ENCODE measurements around the gene STARD9. TPM values are rescaled to one million over a fixed set of nuclear protein-coding genes. Genes with fewer than 3 reads are reported as not detected.

STARD9 gene
- total RNA-seq, 6 experiments from 2014 or later = 0.70 to 3.1 (median 1.5) TPM

DNA sequence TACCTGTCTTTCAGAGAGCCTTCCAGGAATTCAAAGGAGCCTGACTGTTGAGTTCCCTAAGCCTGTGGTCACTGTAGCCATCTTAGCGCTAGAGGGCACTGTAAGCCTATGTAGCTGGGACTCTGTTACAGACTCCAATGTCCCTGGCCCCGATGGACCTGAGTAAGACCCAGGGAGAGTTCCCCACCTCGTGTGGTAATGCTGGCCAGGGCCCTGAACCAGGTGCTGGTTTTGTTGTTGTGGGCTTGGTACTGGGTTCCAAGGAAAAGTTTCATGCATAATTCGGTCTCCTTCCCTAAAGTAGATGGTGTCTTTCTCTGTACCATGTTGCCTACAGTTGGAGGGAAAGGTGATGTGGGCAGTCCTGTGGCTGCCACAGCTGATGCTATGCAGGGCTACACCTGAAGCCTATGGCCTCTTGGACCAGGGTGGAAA, 129.1 kb downstream of the STARD9 start:
- H3K9me3 ChIP-seq = no peaks in the 10 kb centered on the region
- ATAC-seq (peak; percentile 97 to 100 (median 99)), DNase-seq (peak in 2 of 3 donors; percentile 56 to 71)
- no peaks in the 10 kb centered on the region for H3K4me1 ChIP-seq
- H3K27me3 ChIP-seq = no peaks in the 10 kb centered on the region
- TF ChIP-seq CTCF (IDR thresholded peaks at IDR 0.05) = peak; percentile 85 to 92 (median 88)
- no peak for TF ChIP-seq POLR2A (IDR thresholded peaks at IDR 0.05)
- H3K27ac ChIP-seq = no peak overlapping the region
- no peaks in the 10 kb centered on the region for H3K36me3 ChIP-seq
- H3K4me3 ChIP-seq = no peak overlapping the region
- 19% methylated on average over 4 of the region's 4 CpGs for WGBS (ENCODE audit: insufficient coverage, low coverage, low lambda C conversion rate, missing lambda C conversion rate)
- intact Hi-C loops (cut with DNase I) = loop anchor here in 1 of 2 donors (10.0 kb wide), 1 partner anchor 220 kb away; the partner anchor contains the start of gene TTBK2

DNA sequence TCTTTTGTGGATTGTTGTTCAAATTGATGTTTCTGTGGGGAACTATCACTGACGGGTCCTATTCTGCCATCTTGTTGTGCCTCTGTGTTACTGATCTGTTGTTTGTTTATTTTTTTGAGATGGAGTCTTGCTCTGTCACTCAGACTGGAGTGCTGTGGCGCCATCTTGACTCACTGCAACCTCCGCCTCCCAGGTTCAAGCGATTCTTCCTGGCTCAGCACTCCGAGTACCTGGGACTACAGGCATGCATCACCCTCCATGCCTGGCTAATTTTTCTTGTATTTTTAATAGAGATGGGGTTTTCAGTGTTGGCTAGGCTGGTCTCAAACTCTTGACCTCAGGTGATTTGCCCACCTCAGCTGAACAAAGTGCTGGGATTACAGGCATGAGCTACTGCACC, 129.9 kb downstream of the STARD9 start:
- no peak for TF ChIP-seq POLR2A (IDR thresholded peaks at IDR 0.05)
- no peak for TF ChIP-seq CTCF (IDR thresholded peaks at IDR 0.05)
- no peaks in the 10 kb centered on the region for H3K27me3 ChIP-seq
- ATAC-seq = no peak
- DNase-seq = no peak
- H3K4me1 ChIP-seq = no peaks in the 10 kb centered on the region
- no peak overlapping the region for H3K4me3 ChIP-seq
- 95% methylated on average over 5 of the region's 5 CpGs for WGBS (ENCODE audit: insufficient coverage, low coverage, low lambda C conversion rate, missing lambda C conversion rate)
- intact Hi-C loops (cut with DNase I) = loop anchor here in 1 of 2 donors (10.0 kb wide), 1 partner anchor 219 kb away; the partner anchor contains the start of gene TTBK2
- no peak overlapping the region for H3K27ac ChIP-seq
- no peaks in the 10 kb centered on the region for H3K36me3 ChIP-seq
- H3K9me3 ChIP-seq = no peaks in the 10 kb centered on the region

- 66% methylated on average over 2 of the region's 2 CpGs for WGBS (ENCODE audit: insufficient coverage, low coverage, low lambda C conversion rate, missing lambda C conversion rate)
- no peak for TF ChIP-seq POLR2A (IDR thresholded peaks at IDR 0.05)
- TF ChIP-seq CTCF (IDR thresholded peaks at IDR 0.05) = no peak
- no peaks in the 10 kb centered on the region for H3K9me3 ChIP-seq
- no peaks in the 10 kb centered on the region for H3K36me3 ChIP-seq
- no peaks in the 10 kb centered on the region for H3K27me3 ChIP-seq
- no peak overlapping the region for H3K4me3 ChIP-seq
- intact Hi-C loops (cut with DNase I) = loop anchor here in 1 of 2 donors (10.0 kb wide), 1 partner anchor 218 kb away; the partner anchor contains the start of gene TTBK2
- H3K27ac ChIP-seq = no peak overlapping the region
- DNase-seq (no peak), ATAC-seq (peak in 1 of 4 donors; percentile 65)
- H3K4me1 ChIP-seq = no peaks in the 10 kb centered on the region
Measured at GRCh38 chr15:42707068-42707467, 131.7 kb downstream of the STARD9 start.

DNA sequence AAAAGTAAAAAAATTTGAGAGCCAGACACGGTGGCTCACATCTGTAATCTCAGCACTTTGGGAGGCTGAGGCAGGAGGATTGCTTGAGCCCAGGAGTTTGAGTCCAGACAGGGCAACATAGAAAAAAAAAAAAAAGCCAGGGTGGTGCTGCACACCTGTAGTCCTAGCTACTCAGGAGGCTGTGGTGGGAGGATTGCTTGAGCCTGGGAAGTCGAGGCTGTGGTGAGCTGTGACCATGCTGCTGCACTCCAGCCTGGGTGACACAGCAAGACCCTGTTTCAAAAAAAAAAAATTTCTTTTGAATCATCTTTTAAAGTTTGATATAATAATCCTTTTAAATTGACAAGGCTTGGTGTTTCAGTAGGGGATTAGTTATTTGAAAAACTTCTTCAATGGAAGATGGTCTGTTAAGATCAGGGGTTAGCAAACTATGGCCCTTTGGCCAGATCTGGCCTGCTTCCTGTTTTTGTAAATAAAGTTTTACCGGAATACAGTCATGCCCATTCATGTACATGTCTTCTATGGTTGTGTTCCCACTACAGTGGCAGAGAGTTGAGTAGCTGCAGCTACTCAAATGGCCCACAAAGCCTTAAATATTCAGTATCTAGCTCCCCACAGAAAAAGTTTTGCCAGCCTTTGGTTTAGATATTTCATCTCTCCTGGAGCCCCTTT, 132.6 kb downstream of the STARD9 start:
- intact Hi-C loops (cut with DNase I) = loop anchor here in 1 of 2 donors (10.0 kb wide), 1 partner anchor 217 kb away; the partner anchor contains the start of gene TTBK2
- H3K4me1 ChIP-seq = no peaks in the 10 kb centered on the region
- no peak for TF ChIP-seq POLR2A (IDR thresholded peaks at IDR 0.05)
- no peak for TF ChIP-seq CTCF (IDR thresholded peaks at IDR 0.05)
- DNase-seq (no peak), ATAC-seq (peak; percentile 33 to 71 (median 50))
- 47% methylated on average over 3 of the region's 3 CpGs for WGBS (ENCODE audit: insufficient coverage, low coverage, low lambda C conversion rate, missing lambda C conversion rate)
- H3K27me3 ChIP-seq = no peaks in the 10 kb centered on the region
- H3K36me3 ChIP-seq = no peaks in the 10 kb centered on the region
- H3K9me3 ChIP-seq = no peaks in the 10 kb centered on the region
- H3K27ac ChIP-seq = no peak overlapping the region
- no peak overlapping the region for H3K4me3 ChIP-seq

Measured in right lobe of liver (tissue), 6 donors.